Endothelial cell of umbilical vein (primary cell): ENCODE measurements around the gene ZNF544. TPM values are rescaled to one million over a fixed set of nuclear protein-coding genes. Genes with fewer than 3 reads are reported as not detected.

ENCODE experiments used
- BruUV-seq: library from RNA; stranded (reverse); fragments of 400-500 nt; replicated peaks from 2 replicates; lab custom pipeline; 2021; lab: Mats Ljungman, UMichigan
- CTCF ChIA-PET: fragments of 300-600, 350-600 bp; sonication (Branson Sonifier 250); formaldehyde crosslinking; loops from one replicate; lab custom pipeline; 2021; ENCODE audit warnings: antibody characterized with exemption, inconsistent platforms; lab: Charles Lee
- POLR2A ChIA-PET: fragments of 300-600, 350-600 bp; sonication (Branson Sonifier 250); formaldehyde crosslinking; loops from one replicate; lab custom pipeline; 2021; ENCODE audit warnings: antibody characterized with exemption, inconsistent platforms; lab: Charles Lee
- DNase-seq: peaks from one replicate; pipeline ENCODE4 v3.0.0-alpha.2; 2011; ENCODE audit warnings: low read depth, low spot score
- FAIRE-seq: peaks from 2 replicates; lab custom pipeline; 2011; peaks lifted over from hg19 to GRCh38; lab: Jason Lieb, UNC
- H2AFZ ChIP-seq: 2 replicates; pipeline ENCODE4 v1.6.0; 2012; ENCODE audit warnings: low read depth, low read length, control low read depth, inconsistent platforms
- H3K27ac ChIP-seq: 2 replicates; pipeline ENCODE4 v1.5.1; 2011; ENCODE audit warnings: low read depth, mild to moderate bottlenecking, control low read depth, low read length, moderate library complexity; ENCODE audit not compliant: insufficient read depth
- H3K27me3 ChIP-seq, 2 experiments: 2 replicates each; pipeline versions ENCODE4 v1.6.0 to v1.6.1; 2011; ENCODE audit warnings: low read length in 2 of 2, mixed read lengths in 1 of 2; ENCODE audit not compliant: control insufficient read depth in 2 of 2, insufficient read depth in 2 of 2
- H3K36me3 ChIP-seq, 2 experiments: 2 replicates in 1 of 2; 3 replicates in 1 of 2; pipeline ENCODE4 v1.5.1; 2011; ENCODE audit warnings: low read length in 2 of 2, mild to moderate bottlenecking in 1 of 2, moderate library complexity in 1 of 2; ENCODE audit not compliant: control insufficient read depth in 2 of 2, insufficient read depth in 2 of 2; ENCODE audit errors: extremely low read depth in 1 of 2
- H3K4me1 ChIP-seq: 3 replicates; pipeline ENCODE4 v1.5.1; 2011; ENCODE audit warnings: mild to moderate bottlenecking, low read length; ENCODE audit not compliant: control insufficient read depth, insufficient read depth; ENCODE audit errors: extremely low read depth
- H3K4me2 ChIP-seq: 2 replicates; pipeline ENCODE4 v1.6.1; 2011; ENCODE audit warnings: low read length, control low read depth, mixed read lengths; ENCODE audit not compliant: insufficient read depth
- H3K4me3 ChIP-seq, 3 experiments: fragments of 200-600 bp in 1 of 3; sonication (generic), shearing (Covaris generic) in 1 of 3; replicated peaks in 1 of 3; 2 replicates each; pipeline ENCODE4 v1.5.1; 2011 to 2016; ENCODE audit warnings: control low read depth in 3 of 3, low read length in 3 of 3, mild to moderate bottlenecking in 2 of 3, inconsistent platforms in 1 of 3, low read depth in 1 of 3, moderate library complexity in 1 of 3; ENCODE audit not compliant: insufficient read depth in 1 of 3
- H3K79me2 ChIP-seq: 2 replicates; pipeline ENCODE4 v1.6.0; 2012; ENCODE audit warnings: low read length, inconsistent platforms; ENCODE audit not compliant: control insufficient read depth, insufficient read depth
- H3K9ac ChIP-seq: replicated peaks from 2 replicates; pipeline ENCODE3; 2011; ENCODE audit warnings: low read length, control low read depth; ENCODE audit not compliant: insufficient read depth; ENCODE audit errors: extremely low read depth
- H3K9me1 ChIP-seq: replicated peaks from 3 replicates; pipeline ENCODE4 v1.6.0; 2011; ENCODE audit warnings: mild to moderate bottlenecking, low read length; ENCODE audit not compliant: control insufficient read depth, insufficient read depth; ENCODE audit errors: extremely low read depth
- H3K9me3 ChIP-seq: replicated peaks from 2 replicates; pipeline ENCODE4 v1.5.1; 2012; ENCODE audit warnings: low read length, inconsistent platforms; ENCODE audit not compliant: control insufficient read depth, insufficient read depth
- H4K20me1 ChIP-seq: replicated peaks from 2 replicates; pipeline ENCODE3; 2011; ENCODE audit warnings: mild to moderate bottlenecking, low read length; ENCODE audit not compliant: control insufficient read depth, insufficient read depth; ENCODE audit errors: extremely low read depth
- CTCF ChIP-seq, 2 donors: IDR thresholded peaks; 1 replicate in 1 of 2; 2 replicates in 1 of 2; pipeline ENCODE4 v1.5.1; 2011; ENCODE audit warnings: low read length in 2 of 2, mild to moderate bottlenecking in 2 of 2, moderate library complexity in 2 of 2, control low read depth in 1 of 2, inconsistent platforms in 1 of 2, low read depth in 1 of 2; ENCODE audit not compliant: insufficient read depth in 1 of 2; ENCODE audit errors: extremely low read depth in 1 of 2
- EZH2 ChIP-seq: IDR thresholded peaks from 2 replicates; pipeline ENCODE4 v1.6.1; 2012; ENCODE audit warnings: borderline replicate concordance, low read depth, mild to moderate bottlenecking, moderate library complexity, low read length, inconsistent platforms; ENCODE audit not compliant: severe bottlenecking
- FOS ChIP-seq: IDR thresholded peaks from 2 replicates; pipeline ENCODE4 v1.6.1; 2011; ENCODE audit warnings: mild to moderate bottlenecking, low read length, moderate library complexity, borderline replicate concordance; ENCODE audit not compliant: insufficient read depth
- GATA2 ChIP-seq: IDR thresholded peaks from 2 replicates; pipeline ENCODE4 v1.7.0; 2011; ENCODE audit warnings: low read depth, mild to moderate bottlenecking, moderate library complexity, mixed read lengths, low read length; ENCODE audit not compliant: insufficient read length, insufficient read depth
- JUN ChIP-seq: IDR thresholded peaks from 2 replicates; pipeline ENCODE4 v1.6.1; 2011; ENCODE audit warnings: borderline replicate concordance, low read depth; ENCODE audit not compliant: insufficient read length, insufficient read depth
- MAX ChIP-seq: IDR thresholded peaks from 2 replicates; pipeline ENCODE4 v1.6.1; 2011; ENCODE audit not compliant: insufficient read depth, insufficient read length
- MYC ChIP-seq: IDR thresholded peaks from one replicate; pipeline ENCODE4 v1.6.1; 2011; ENCODE audit warnings: mild to moderate bottlenecking, low read depth, low read length
- POLR2A ChIP-seq: IDR thresholded peaks from 2 replicates; pipeline ENCODE4 v1.6.1; 2012; ENCODE audit warnings: low read depth, mild to moderate bottlenecking, control low read depth, low read length
- POLR2AphosphoS5 ChIP-seq: IDR thresholded peaks from 2 replicates; pipeline ENCODE4 v1.6.1; 2012; ENCODE audit warnings: low read depth, mild to moderate bottlenecking, control low read depth, low read length, moderate library complexity; ENCODE audit not compliant: insufficient read depth
- dilution Hi-C: fragments of 300-500 bp; cut with MboI; formaldehyde crosslinking; loops from one replicate; pipeline ENCODE4 v1.15.0; 2019; ENCODE audit warnings: low sequenced_read_pairs; ENCODE audit not compliant: extremely low pct_ligation_motif_present
- intact Hi-C: fragments of 100-400 bp; cut with micrococcal nuclease; formaldehyde crosslinking; loops from one replicate; pipeline ENCODE4 v1.10.0; 2022
- polyA plus RNA-seq, 4 experiments: library from polyadenylated mRNA; depleted of rRNA in 3 of 4; stranded (reverse) in 3 of 4; unstranded in 1 of 4; fragments of >200 nt; gene quantifications; 2 replicates each; pipeline versions ENCODE4 v1.2.1 to v1.2.3, GENCODE V29; 2011 to 2012; ENCODE audit warnings: missing spikeins in 1 of 4
- total RNA-seq: library from RNA; stranded (reverse); gene quantifications from 2 replicates; pipeline ENCODE4 v1.2.3, GENCODE V29; 2021

The ZNF544 gene
- total and polyA plus RNA-seq, 2 donors (not counting 3 experiments of a cell fraction or from before 2014, with no cell fraction given): 33.4 to 45.4 TPM

- FAIRE-seq (no peak), DNase-seq (no peak)
- dilution Hi-C loops (no loop called here), intact Hi-C loops (no loop called here)
- no TSS peak for BruUV-seq
- peaks cover 3% of the 10 kb centered on the region for H3K79me2 ChIP-seq
- no peaks in the 10 kb centered on the region for H3K27me3 ChIP-seq
- H3K36me3 ChIP-seq: peaks cover 15 to 52% of the 10 kb centered on the region in 2 experiments
- TF ChIP-seq FOS (no peak), GATA2 (no peak), EZH2 (no peak), CTCF (IDR thresholded peaks at IDR 0.05; ENCODE audit: extremely low read depth in 1 of 2, insufficient read depth in 1 of 2, low read depth in 1 of 2, low read length in 2 of 2) (no peak), POLR2A (no peak), MYC (no peak), POLR2AphosphoS5 (no peak), JUN (no peak), MAX (no peak)
- no peak overlapping the region for H2AFZ ChIP-seq
- H4K20me1 ChIP-seq: no peaks in the 10 kb centered on the region
- H3K9me3 ChIP-seq: no peaks in the 10 kb centered on the region
- CTCF ChIA-PET: no interaction called here
- H3K4me3 ChIP-seq: no peak overlapping the region
- no peak overlapping the region for H3K27ac ChIP-seq
- H3K4me2 ChIP-seq: no peak overlapping the region
- POLR2A ChIA-PET: no interaction called here
- H3K9me1 ChIP-seq: no peaks in the 10 kb centered on the region
- H3K4me1 ChIP-seq: no peaks in the 10 kb centered on the region
- H3K9ac ChIP-seq: no peak overlapping the region
These were observed 14.6 kb downstream of the ZNF544 start for GRCh38 chr19:58243351-58243750.
